Gastroesophageal sphincter (tissue), 4 donors: ENCODE results near the gene COQ3. TPM values are rescaled to one million over a fixed set of nuclear protein-coding genes. Genes with fewer than 3 reads are reported as not detected.

Source experiments
- ATAC-seq: fragments of 150-250 bp; one replicate; pipeline ENCODE4 v1.9.1; 2016; ENCODE audit warnings: mild to moderate bottlenecking, moderate library complexity
- H3K27ac ChIP-seq, 4 donors: fragments of 200-600 bp; sonication (generic) in 3 of 4; 1 replicate in 3 of 4; 2 replicates in 1 of 4; pipeline ENCODE4 v1.5.1; 2016 to 2019
- H3K27me3 ChIP-seq: fragments of 200-600 bp; sonication (generic); one replicate; pipeline ENCODE4 v1.5.1; 2019
- H3K36me3 ChIP-seq, 2 donors: fragments of 200-600 bp; sonication (generic); one replicate each; pipeline ENCODE4 v1.5.1; 2019; ENCODE audit warnings: control low read depth in 1 of 2
- H3K4me1 ChIP-seq, 3 donors: fragments of 200-600 bp; sonication (generic); 1 replicate in 2 of 3; 2 replicates in 1 of 3; pipeline ENCODE4 v1.5.1; 2016 to 2019; ENCODE audit warnings: control low read depth in 2 of 3
- H3K4me3 ChIP-seq, 2 donors: fragments of 200-600 bp; sonication (generic); one replicate each; pipeline ENCODE4 v1.5.1; 2019; ENCODE audit warnings: mild to moderate bottlenecking in 1 of 2, moderate library complexity in 1 of 2
- H3K9me3 ChIP-seq, 3 donors: fragments of 200-600 bp; sonication (generic); one replicate each; pipeline ENCODE4 v1.5.1; 2017 to 2019; ENCODE audit warnings: control low read depth in 2 of 3
- CTCF ChIP-seq, 4 experiments: fragments of 200-600 bp in 2 of 4; fragments of 450-650 bp in 2 of 4; sonication (generic) in 1 of 4; IDR thresholded peaks; one replicate each; pipeline ENCODE4 v1.5.1; 2017 to 2019; ENCODE audit warnings: antibody characterized with exemption in 4 of 4, mild to moderate bottlenecking in 2 of 4, moderate library complexity in 2 of 4
- EP300 ChIP-seq: sonication (generic); formaldehyde crosslinking; IDR thresholded peaks from one replicate; pipeline ENCODE4 v1.6.1; 2017; ENCODE audit warnings: antibody characterized with exemption, mild to moderate bottlenecking
- POLR2A ChIP-seq, 2 donors: fragments of 450-650 bp; IDR thresholded peaks; one replicate each; pipeline ENCODE4 v1.6.1; 2017; ENCODE audit warnings: antibody characterized with exemption in 2 of 2, mild to moderate bottlenecking in 2 of 2, moderate library complexity in 1 of 2
- POLR2AphosphoS5 ChIP-seq: sonication (generic); formaldehyde crosslinking; IDR thresholded peaks from one replicate; pipeline ENCODE4 v1.6.1; 2017; ENCODE audit warnings: antibody characterized with exemption
- WGBS, 2 donors: methylation state at CpG; one replicate each; pipeline ENCODE4 v1.1.5; 2018; ENCODE audit warnings: low coverage in 1 of 2; 5-methylcytosine and 5-hydroxymethylcytosine counted together
- total RNA-seq, 4 donors: library from RNA; depleted of rRNA; stranded (reverse); fragments of >200 nt; gene quantifications; one replicate each; pipeline ENCODE4 v1.1.0, GENCODE V29; 2016

The COQ3 gene
- total RNA-seq, 4 donors from 2014 or later = 3.2 to 13.4 (median 7.8) TPM

GRCh38 chr6:99390896-99391295, 3.1 kb downstream of the COQ3 start:
- Histone ChIP-seq H3K27ac (no peak overlapping the region), H3K4me3 (no peak overlapping the region), H3K36me3 (no peaks in the 10 kb centered on the region), H3K4me1 (peaks cover 0 to 19% (median 6%) of the 10 kb centered on the region in 3 donors), H3K9me3 (no peaks in the 10 kb centered on the region), H3K27me3 (no peaks in the 10 kb centered on the region)
- WGBS, 2 donors = 85 to 100% methylated on average over 1 to 3 of the region's 3 CpGs
- TF ChIP-seq POLR2A (IDR thresholded peaks at IDR 0.05) (no peak), CTCF (IDR thresholded peaks at IDR 0.05) (no peak), EP300 (no peak), POLR2AphosphoS5 (no peak)
- ATAC-seq = no peak

- whole genome bisulfite sequencing, 2 donors = 63 to 92% methylated on average over 2 to 3 of the region's 3 CpGs
- no peaks in the 10 kb centered on the region for H3K4me1 ChIP-seq
- H3K4me3 ChIP-seq = no peak overlapping the region
- peaks cover 0 to 14% of the 10 kb centered on the region in 2 donors for H3K36me3 ChIP-seq
- no peak for TF ChIP-seq POLR2AphosphoS5
- no peak for TF ChIP-seq EP300
- TF ChIP-seq POLR2A (IDR thresholded peaks at IDR 0.05) = no peak
- TF ChIP-seq CTCF (IDR thresholded peaks at IDR 0.05) = no peak
- ATAC-seq = no peak
- no peaks in the 10 kb centered on the region for H3K27me3 ChIP-seq
- no peaks in the 10 kb centered on the region for H3K9me3 ChIP-seq
- no peak overlapping the region for H3K27ac ChIP-seq
These were observed 9.5 kb downstream of the COQ3 start for GRCh38 chr6:99384507-99384906.

GRCh38 chr6:99378636-99379035, 15.4 kb downstream of the COQ3 start:
- H3K9me3 ChIP-seq = no peaks in the 10 kb centered on the region
- no peak for TF ChIP-seq EP300
- no peaks in the 10 kb centered on the region for H3K4me1 ChIP-seq
- H3K27me3 ChIP-seq = no peaks in the 10 kb centered on the region
- no peak overlapping the region for H3K4me3 ChIP-seq
- peaks cover 0 to 34% of the 10 kb centered on the region in 2 donors for H3K36me3 ChIP-seq
- no peak overlapping the region for H3K27ac ChIP-seq
- no peak for ATAC-seq

- peaks cover 0 to 19% of the 10 kb centered on the region in 2 donors for H3K36me3 ChIP-seq
- no peaks in the 10 kb centered on the region for H3K4me1 ChIP-seq
- no peak for TF ChIP-seq POLR2AphosphoS5
- no peak for TF ChIP-seq POLR2A (IDR thresholded peaks at IDR 0.05)
- TF ChIP-seq EP300 = no peak
- TF ChIP-seq CTCF (IDR thresholded peaks at IDR 0.05) = no peak
- H3K4me3 ChIP-seq = no peak overlapping the region
- H3K27me3 ChIP-seq = no peaks in the 10 kb centered on the region
- no peaks in the 10 kb centered on the region for H3K9me3 ChIP-seq
- no peak for ATAC-seq
- no peak overlapping the region for H3K27ac ChIP-seq
These were observed 24.5 kb downstream of the COQ3 start for GRCh38 chr6:99369533-99369932.

GRCh38 chr6:99366852-99367251, 27.1 kb downstream of the COQ3 start:
- TF ChIP-seq EP300 (no peak), CTCF (IDR thresholded peaks at IDR 0.05) (no peak), POLR2AphosphoS5 (no peak), POLR2A (IDR thresholded peaks at IDR 0.05) (no peak)

More at GRCh38 chr6:99366852-99367251, 27.1 kb downstream of the COQ3 start:
- H3K4me3 ChIP-seq = no peak overlapping the region
- H3K9me3 ChIP-seq = no peaks in the 10 kb centered on the region
- H3K36me3 ChIP-seq = peaks cover 0 to 14% of the 10 kb centered on the region in 2 donors
- no peaks in the 10 kb centered on the region for H3K27me3 ChIP-seq
- H3K4me1 ChIP-seq = no peaks in the 10 kb centered on the region
- no peak for ATAC-seq
- 89 to 94% methylated on average over 2 of the region's 2 CpGs for WGBS, 2 donors
- H3K27ac ChIP-seq = no peak overlapping the region
